BLaER1 (cell line): Measurements from ENCODE around the gene MLH3.

Experiments used
- H3K27ac ChIP-seq: shearing (Covaris generic); formaldehyde crosslinking; 2 replicates; pipeline ENCODE4 v1.8.1; 2022
- H3K27me3 ChIP-seq: shearing (Covaris generic); formaldehyde crosslinking; 2 replicates; pipeline ENCODE4 v1.8.1; 2022
- H3K36me3 ChIP-seq: shearing (Covaris generic); formaldehyde crosslinking; 2 replicates; pipeline ENCODE4 v1.8.1; 2022
- H3K4me1 ChIP-seq: shearing (Covaris generic); formaldehyde crosslinking; 2 replicates; pipeline ENCODE4 v1.8.1; 2022
- H3K4me2 ChIP-seq: shearing (Covaris generic); formaldehyde crosslinking; 2 replicates; pipeline ENCODE4 v1.8.1; 2022
- H3K4me3 ChIP-seq: shearing (Covaris generic); formaldehyde crosslinking; 2 replicates; pipeline ENCODE4 v1.8.1; 2022
- H3K9ac ChIP-seq: shearing (Covaris generic); formaldehyde crosslinking; 2 replicates; pipeline ENCODE4 v1.8.1; 2022
- H3K9me3 ChIP-seq: shearing (Covaris generic); formaldehyde crosslinking; 2 replicates; pipeline ENCODE4 v1.8.1; 2022
- H4K20me1 ChIP-seq: shearing (Covaris generic); formaldehyde crosslinking; 2 replicates; pipeline ENCODE4 v1.8.1; 2022
- Cebpa-rat ChIP-seq: shearing (Covaris generic); IDR thresholded peaks from 2 replicates; pipeline ENCODE4 v1.8.1; 2022

Gene MLH3

GRCh38 chr14:74988993-74989392 is 62.3 kb downstream of the MLH3 start:
- Histone ChIP-seq H3K9ac (no peak overlapping the region), H3K9me3 (no peaks in the 10 kb centered on the region), H3K27ac (no peak overlapping the region), H3K36me3 (no peaks in the 10 kb centered on the region), H3K4me1 (peaks cover 16% of the 10 kb centered on the region), H4K20me1 (no peaks in the 10 kb centered on the region), H3K27me3 (no peaks in the 10 kb centered on the region), H3K4me2 (no peak overlapping the region), H3K4me3 (no peak overlapping the region)
- TF ChIP-seq Cebpa-rat, result no peak

- Histone ChIP-seq H3K27ac (no peak overlapping the region), H3K9me3 (no peaks in the 10 kb centered on the region), H3K4me1 (peaks cover 16% of the 10 kb centered on the region), H3K36me3 (no peaks in the 10 kb centered on the region), H3K4me2 (no peak overlapping the region), H3K4me3 (no peak overlapping the region), H4K20me1 (no peaks in the 10 kb centered on the region), H3K27me3 (no peaks in the 10 kb centered on the region), H3K9ac (no peak overlapping the region)
- TF ChIP-seq Cebpa-rat, result no peak
These were observed 63.1 kb downstream of the MLH3 start for GRCh38 chr14:74988131-74988530.

- Histone ChIP-seq H3K4me2 (no peak overlapping the region), H3K36me3 (no peaks in the 10 kb centered on the region), H3K27ac (no peak overlapping the region), H3K4me1 (peaks cover 24% of the 10 kb centered on the region), H3K9ac (no peak overlapping the region), H3K9me3 (no peaks in the 10 kb centered on the region), H4K20me1 (no peaks in the 10 kb centered on the region), H3K4me3 (no peak overlapping the region), H3K27me3 (no peaks in the 10 kb centered on the region)
- TF ChIP-seq Cebpa-rat, result no peak
These were observed 65.5 kb downstream of the MLH3 start for GRCh38 chr14:74985806-74986205.

- Histone ChIP-seq H4K20me1 (no peaks in the 10 kb centered on the region), H3K27ac (peak overlapping the region; percentile 23; the same call in 1 of the 2 replicates)
These were observed 66.3 kb downstream of the MLH3 start for GRCh38 chr14:74985028-74985310.

GRCh38 chr14:74984236-74985027 is 66.8 kb downstream of the MLH3 start:
- Histone ChIP-seq H3K36me3 (no peaks in the 10 kb centered on the region), H3K9me3 (no peaks in the 10 kb centered on the region), H3K4me1 (peaks cover 30% of the 10 kb centered on the region), H3K9ac (no peak overlapping the region), H3K27ac (peak overlapping the region; percentile 23; the same call in 1 of the 2 replicates), H3K27me3 (no peaks in the 10 kb centered on the region), H3K4me3 (no peak overlapping the region), H3K4me2 (peak overlapping the region; percentile 70), H4K20me1 (no peaks in the 10 kb centered on the region)
- no peak for TF ChIP-seq Cebpa-rat

More at GRCh38 chr14:74985028-74985310, 66.3 kb downstream of the MLH3 start:
- peaks cover 30% of the 10 kb centered on the region for H3K4me1 ChIP-seq
- peak overlapping the region; percentile 70 for H3K4me2 ChIP-seq
- no peaks in the 10 kb centered on the region for H3K27me3 ChIP-seq
- no peaks in the 10 kb centered on the region for H3K9me3 ChIP-seq
- H3K36me3 ChIP-seq, result no peaks in the 10 kb centered on the region
- no peak overlapping the region for H3K9ac ChIP-seq
- no peak for TF ChIP-seq Cebpa-rat
- no peak overlapping the region for H3K4me3 ChIP-seq

GRCh38 chr14:74983343-74983742 is 67.9 kb downstream of the MLH3 start:
- Histone ChIP-seq H3K27ac (no peak overlapping the region), H3K36me3 (no peaks in the 10 kb centered on the region), H3K9ac (no peak overlapping the region), H3K4me3 (no peak overlapping the region), H4K20me1 (no peaks in the 10 kb centered on the region), H3K4me2 (no peak overlapping the region), H3K9me3 (no peaks in the 10 kb centered on the region), H3K4me1 (peaks cover 30% of the 10 kb centered on the region), H3K27me3 (no peaks in the 10 kb centered on the region)
- no peak for TF ChIP-seq Cebpa-rat

GRCh38 chr14:74982661-74983060 is 68.6 kb downstream of the MLH3 start:
- Histone ChIP-seq H3K9ac (no peak overlapping the region), H4K20me1 (no peaks in the 10 kb centered on the region), H3K36me3 (no peaks in the 10 kb centered on the region), H3K4me1 (peaks cover 35% of the 10 kb centered on the region), H3K27me3 (no peaks in the 10 kb centered on the region), H3K4me3 (no peak overlapping the region), H3K4me2 (no peak overlapping the region), H3K27ac (no peak overlapping the region), H3K9me3 (no peaks in the 10 kb centered on the region)
- TF ChIP-seq Cebpa-rat, result no peak

GRCh38 chr14:74981833-74982232 is 69.4 kb downstream of the MLH3 start:
- Histone ChIP-seq H3K4me3 (no peak overlapping the region), H3K4me2 (no peak overlapping the region), H3K9me3 (no peaks in the 10 kb centered on the region), H3K9ac (no peak overlapping the region), H3K4me1 (peaks cover 39% of the 10 kb centered on the region), H4K20me1 (no peaks in the 10 kb centered on the region), H3K27ac (no peak overlapping the region), H3K36me3 (no peaks in the 10 kb centered on the region), H3K27me3 (no peaks in the 10 kb centered on the region)
- TF ChIP-seq Cebpa-rat, result no peak

GRCh38 chr14:74981462-74981782 is 69.8 kb downstream of the MLH3 start:
- Histone ChIP-seq H3K9ac (no peak overlapping the region), H3K9me3 (no peaks in the 10 kb centered on the region), H4K20me1 (no peaks in the 10 kb centered on the region), H3K27ac (peak overlapping the region; percentile 63), H3K27me3 (no peaks in the 10 kb centered on the region), H3K36me3 (no peaks in the 10 kb centered on the region), H3K4me3 (no peak overlapping the region), H3K4me2 (peak overlapping the region; percentile 50), H3K4me1 (peaks cover 39% of the 10 kb centered on the region)
- no peak for TF ChIP-seq Cebpa-rat

- Histone ChIP-seq H3K27me3 (no peaks in the 10 kb centered on the region), H4K20me1 (no peaks in the 10 kb centered on the region), H3K4me2 (peak overlapping the region; percentile 50), H3K4me3 (no peak overlapping the region), H3K9me3 (no peaks in the 10 kb centered on the region), H3K9ac (no peak overlapping the region), H3K27ac (peak overlapping the region; percentile 63), H3K36me3 (no peaks in the 10 kb centered on the region), H3K4me1 (peaks cover 39% of the 10 kb centered on the region)
- TF ChIP-seq Cebpa-rat, result no peak
These were observed 70.4 kb downstream of the MLH3 start for GRCh38 chr14:74980731-74981461.
